ENCODE results near the gene PRKN.

Gene PRKN

GRCh38 chr6:162178266-162178665, 549.3 kb downstream of the PRKN start:
- Histone ChIP-seq H3K4me2 (ENCODE audit: low read length) (no peak overlapping the region), H3K4me3 (ENCODE audit: low read depth, low read length, poor library complexity, severe bottlenecking) (no peak overlapping the region), H3F3A (ENCODE audit: insufficient read depth, low read length) (no peaks in the 10 kb centered on the region), H2AFZ (ENCODE audit: low read length) (no peak overlapping the region), H3K27ac (ENCODE audit: low read depth, low read length, poor library complexity, severe bottlenecking) (no peak overlapping the region), H3K9me2 (ENCODE audit: low read depth, low read length) (no peaks in the 10 kb centered on the region), H3K79me2 (ENCODE audit: insufficient read depth, low read length) (no peaks in the 10 kb centered on the region), H3K27me3 (ENCODE audit: insufficient read depth, low read length) (no peaks in the 10 kb centered on the region), H4K20me1 (ENCODE audit: insufficient read depth, low read length) (no peaks in the 10 kb centered on the region), H3K9me3 (ENCODE audit: low read length) (no peaks in the 10 kb centered on the region), H3K36me3 (ENCODE audit: insufficient read depth, low read length) (no peaks in the 10 kb centered on the region), H3K4me1 (ENCODE audit: insufficient read depth, low read length, severe bottlenecking) (no peaks in the 10 kb centered on the region), H3K9ac (ENCODE audit: low read length) (no peak overlapping the region)
- TF ChIP-seq EZH2 (IDR thresholded peaks at IDR 0.05; ENCODE audit: borderline replicate concordance, low read length) (no peak), CTCF (IDR thresholded peaks at IDR 0.05; ENCODE audit: low read length) (no peak)

GRCh38 chr6:162177746-162178145, 549.8 kb downstream of the PRKN start:
- H3K9me2 ChIP-seq (ENCODE audit: low read depth, low read length), result no peaks in the 10 kb centered on the region
- H3K27me3 ChIP-seq (ENCODE audit: insufficient read depth, low read length), result no peaks in the 10 kb centered on the region
- H3K36me3 ChIP-seq (ENCODE audit: insufficient read depth, low read length), result no peaks in the 10 kb centered on the region
- H3K4me2 ChIP-seq (ENCODE audit: low read length), result no peak overlapping the region
- no peaks in the 10 kb centered on the region for H3K4me1 ChIP-seq (ENCODE audit: insufficient read depth, low read length, severe bottlenecking)
- no peaks in the 10 kb centered on the region for H3F3A ChIP-seq (ENCODE audit: insufficient read depth, low read length)
- no peak overlapping the region for H3K27ac ChIP-seq (ENCODE audit: low read depth, low read length, poor library complexity, severe bottlenecking)
- H3K79me2 ChIP-seq (ENCODE audit: insufficient read depth, low read length), result no peaks in the 10 kb centered on the region
- no peak overlapping the region for H2AFZ ChIP-seq (ENCODE audit: low read length)
- no peak overlapping the region for H3K4me3 ChIP-seq (ENCODE audit: low read depth, low read length, poor library complexity, severe bottlenecking)
- H3K9me3 ChIP-seq (ENCODE audit: low read length), result no peaks in the 10 kb centered on the region
- no peak for TF ChIP-seq EZH2 (IDR thresholded peaks at IDR 0.05; ENCODE audit: borderline replicate concordance, low read length)
- TF ChIP-seq CTCF (IDR thresholded peaks at IDR 0.05; ENCODE audit: low read length), result no peak
- H3K9ac ChIP-seq (ENCODE audit: low read length), result no peak overlapping the region
- H4K20me1 ChIP-seq (ENCODE audit: insufficient read depth, low read length), result no peaks in the 10 kb centered on the region

- H3K4me1 ChIP-seq (ENCODE audit: insufficient read depth, low read length, severe bottlenecking), result no peaks in the 10 kb centered on the region
- H3F3A ChIP-seq (ENCODE audit: insufficient read depth, low read length), result no peaks in the 10 kb centered on the region
- no peaks in the 10 kb centered on the region for H3K79me2 ChIP-seq (ENCODE audit: insufficient read depth, low read length)
- no peaks in the 10 kb centered on the region for H3K9me2 ChIP-seq (ENCODE audit: low read depth, low read length)
- no peak overlapping the region for H3K4me2 ChIP-seq (ENCODE audit: low read length)
- no peak overlapping the region for H3K9ac ChIP-seq (ENCODE audit: low read length)
- H3K4me3 ChIP-seq (ENCODE audit: low read depth, low read length, poor library complexity, severe bottlenecking), result no peak overlapping the region
- H4K20me1 ChIP-seq (ENCODE audit: insufficient read depth, low read length), result no peaks in the 10 kb centered on the region
- H3K27me3 ChIP-seq (ENCODE audit: insufficient read depth, low read length), result no peaks in the 10 kb centered on the region
- H2AFZ ChIP-seq (ENCODE audit: low read length), result no peak overlapping the region
- H3K9me3 ChIP-seq (ENCODE audit: low read length), result no peaks in the 10 kb centered on the region
- H3K36me3 ChIP-seq (ENCODE audit: insufficient read depth, low read length), result no peaks in the 10 kb centered on the region
- no peak for TF ChIP-seq EZH2 (IDR thresholded peaks at IDR 0.05; ENCODE audit: borderline replicate concordance, low read length)
- no peak for TF ChIP-seq CTCF (IDR thresholded peaks at IDR 0.05; ENCODE audit: low read length)
- no peak overlapping the region for H3K27ac ChIP-seq (ENCODE audit: low read depth, low read length, poor library complexity, severe bottlenecking)
These were observed 554.1 kb downstream of the PRKN start for GRCh38 chr6:162173466-162173865.

Measured in OCI-LY1 (cell line).